GM18907 (cell line): ENCODE results near the gene SEC16A.

Experiments used
- ATAC-seq: cut with Tn5 transposase; IDR thresholded peaks from one replicate; pipeline ENCODE4 v1.9.1; 2021; ENCODE audit warnings: mild to moderate bottlenecking, moderate library complexity; ENCODE audit not compliant: unreplicated experiment

The SEC16A gene

GRCh38 chr9:136487672-136488071 lies 4.8 kb upstream of the SEC16A start:
- ATAC-seq: no peak

- ATAC-seq: no peak
Measured at GRCh38 chr9:136486823-136487620, 4.2 kb upstream of the SEC16A start.

GRCh38 chr9:136486131-136486530 lies 3.3 kb upstream of the SEC16A start:
- no peak for ATAC-seq

GRCh38 chr9:136485049-136486045 lies 2.5 kb upstream of the SEC16A start:
- no peak for ATAC-seq

- ATAC-seq: peak; percentile 2
Measured at GRCh38 chr9:136484153-136485048, 1.6 kb upstream of the SEC16A start.

- ATAC-seq: peak; percentile 66
Measured at GRCh38 chr9:136483589-136484152, 831 bp upstream of the SEC16A start.

- no peak for ATAC-seq
Measured at GRCh38 chr9:136482046-136482792, 621 bp downstream of the SEC16A start.

- ATAC-seq: no peak
Measured at GRCh38 chr9:136481558-136481957, 1.3 kb downstream of the SEC16A start.

- no peak for ATAC-seq
Measured at GRCh38 chr9:136476369-136477150, 6.3 kb downstream of the SEC16A start.

- no peak for ATAC-seq
Measured at GRCh38 chr9:136474974-136475865, 7.6 kb downstream of the SEC16A start.

GRCh38 chr9:136474021-136474640 lies 8.7 kb downstream of the SEC16A start:
- ATAC-seq: no peak

- no peak for ATAC-seq
Measured at GRCh38 chr9:136473354-136473721, 9.5 kb downstream of the SEC16A start.

GRCh38 chr9:136472640-136473353 lies 10.0 kb downstream of the SEC16A start:
- ATAC-seq: no peak

GRCh38 chr9:136471802-136472487 lies 10.9 kb downstream of the SEC16A start:
- ATAC-seq: no peak

GRCh38 chr9:136470792-136471469 lies 11.9 kb downstream of the SEC16A start:
- ATAC-seq: no peak

GRCh38 chr9:136470356-136470755 lies 12.5 kb downstream of the SEC16A start:
- no peak for ATAC-seq
